ENCODE data around the gene EEF1A2. TPM values are rescaled to one million over a fixed set of nuclear protein-coding genes. Genes with fewer than 3 reads are reported as not detected.

Gene EEF1A2
- total RNA-seq, 2 donors from 2014 or later, result 2.4 TPM; not detected in 1

DNA sequence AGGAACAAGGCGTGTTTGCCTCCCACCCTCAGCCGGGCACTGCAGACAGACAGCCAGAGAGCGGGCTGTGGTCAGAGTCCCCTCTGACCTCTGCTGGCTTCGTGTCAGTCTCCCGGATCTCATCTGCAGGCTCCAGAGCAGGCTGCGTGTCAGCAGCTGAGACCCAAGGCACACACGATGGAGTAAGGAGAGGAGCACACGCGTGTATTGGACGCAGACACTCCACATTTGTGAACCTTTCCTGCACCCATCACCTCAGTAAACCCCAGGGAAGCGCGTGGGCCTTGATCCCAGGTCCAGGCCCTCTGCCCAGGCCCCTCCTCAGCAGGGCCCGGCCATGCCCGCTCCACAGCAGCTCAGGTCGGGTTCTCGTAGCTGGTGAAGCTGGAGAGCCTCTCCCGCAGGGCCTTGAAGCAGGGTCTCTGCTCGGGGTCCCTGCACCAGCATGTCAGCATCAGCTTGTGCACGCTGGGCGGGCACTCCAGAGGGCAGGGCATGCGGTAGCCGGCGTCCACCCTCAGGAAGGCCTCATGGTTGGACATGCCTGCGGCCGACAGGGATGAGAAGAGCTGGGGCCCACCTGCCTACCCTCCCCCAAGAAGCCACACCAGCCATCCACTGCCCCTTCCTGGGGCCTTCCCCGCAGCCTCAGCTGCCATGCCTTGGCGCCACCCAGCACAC, 30.4 kb upstream of the EEF1A2 start:
- Histone ChIP-seq H3K9me3 (no peaks in the 10 kb centered on the region), H3K4me3 (no peak overlapping the region), H3K4me1 (ENCODE audit: control insufficient read depth in 1 of 2, low read depth in 2 of 2) (no peaks in the 10 kb centered on the region), H3K27me3 (replicated peaks; ENCODE audit: insufficient read depth) (no peaks in the 10 kb centered on the region), H3K36me3 (no peaks in the 10 kb centered on the region), H3K27ac (no peak overlapping the region)
- ATAC-seq (ENCODE audit: insufficient number of reproducible peaks, low FRiP score, low read depth) (no peak), DNase-seq (ENCODE audit: low spot score) (no peak)
- TF ChIP-seq CTCF (IDR thresholded peaks at IDR 0.05), result no peak

DNA sequence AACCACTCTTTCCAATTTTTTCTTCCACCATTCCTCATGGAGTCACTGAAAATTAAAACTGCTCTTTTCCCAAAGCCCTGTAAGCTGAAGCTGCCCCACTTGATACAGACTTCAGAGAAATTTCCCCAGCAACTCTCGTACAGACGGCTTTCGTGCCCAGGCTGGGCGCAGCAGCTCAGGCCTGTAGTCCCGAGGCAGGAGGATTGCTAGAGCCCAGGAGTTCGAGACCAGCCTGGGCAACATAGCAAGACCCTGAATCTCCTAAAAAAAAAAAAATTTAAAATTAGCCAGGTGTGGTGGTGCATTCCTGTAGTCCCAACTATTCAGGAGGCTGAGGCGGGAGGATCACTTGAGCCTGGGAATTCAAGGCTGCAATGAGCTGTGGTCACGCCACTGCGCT, 28.3 kb upstream of the EEF1A2 start:
- Histone ChIP-seq H3K36me3 (peaks cover 7% of the 10 kb centered on the region), H3K4me1 (ENCODE audit: control insufficient read depth in 1 of 2, low read depth in 2 of 2) (peaks cover 3 to 11% of the 10 kb centered on the region in 2 donors), H3K4me3 (no peak overlapping the region), H3K27ac (no peak overlapping the region), H3K9me3 (no peaks in the 10 kb centered on the region), H3K27me3 (replicated peaks; ENCODE audit: insufficient read depth) (no peaks in the 10 kb centered on the region)
- ATAC-seq (ENCODE audit: insufficient number of reproducible peaks, low FRiP score, low read depth) (no peak), DNase-seq (ENCODE audit: low spot score) (no peak)
- no peak for TF ChIP-seq CTCF (IDR thresholded peaks at IDR 0.05)

DNA sequence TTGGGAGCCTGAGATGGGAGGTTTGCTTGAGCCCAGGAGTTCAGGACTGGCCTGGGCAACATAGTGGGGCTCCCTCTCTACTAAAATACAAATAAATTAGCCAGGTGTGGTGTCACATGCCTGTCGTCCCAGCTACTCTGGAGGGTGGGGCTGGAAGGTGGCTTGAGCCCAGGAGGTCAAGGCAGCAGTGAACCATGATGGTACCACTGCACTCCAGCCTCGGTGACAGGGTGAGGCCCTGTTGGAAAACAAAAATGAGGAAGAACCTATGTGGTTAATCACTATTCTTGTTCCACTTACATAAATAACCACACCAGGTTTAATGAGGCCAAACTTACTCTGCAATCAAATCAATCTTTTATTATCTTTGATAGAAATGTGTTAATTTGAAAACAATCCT, 27.1 kb upstream of the EEF1A2 start:
- H3K36me3 ChIP-seq, result peaks cover 7% of the 10 kb centered on the region
- peaks cover 12 to 20% of the 10 kb centered on the region in 2 donors for H3K4me1 ChIP-seq (ENCODE audit: control insufficient read depth in 1 of 2, low read depth in 2 of 2)
- no peaks in the 10 kb centered on the region for H3K27me3 ChIP-seq (replicated peaks; ENCODE audit: insufficient read depth)
- ATAC-seq (ENCODE audit: insufficient number of reproducible peaks, low FRiP score, low read depth), result no peak
- H3K4me3 ChIP-seq, result no peak overlapping the region
- DNase-seq (ENCODE audit: low spot score), result no peak
- no peak for TF ChIP-seq CTCF (IDR thresholded peaks at IDR 0.05)
- H3K27ac ChIP-seq, result no peak overlapping the region
- no peaks in the 10 kb centered on the region for H3K9me3 ChIP-seq

GRCh38 chr20:63525185-63525584, 26.3 kb upstream of the EEF1A2 start:
- Histone ChIP-seq H3K27me3 (replicated peaks; ENCODE audit: insufficient read depth) (no peaks in the 10 kb centered on the region), H3K4me1 (ENCODE audit: control insufficient read depth in 1 of 2, low read depth in 2 of 2) (peaks cover 12 to 20% of the 10 kb centered on the region in 2 donors), H3K9me3 (no peaks in the 10 kb centered on the region), H3K27ac (no peak overlapping the region), H3K36me3 (peaks cover 7% of the 10 kb centered on the region), H3K4me3 (no peak overlapping the region)
- DNase-seq (ENCODE audit: low spot score) (no peak), ATAC-seq (ENCODE audit: insufficient number of reproducible peaks, low FRiP score, low read depth) (no peak)
- TF ChIP-seq CTCF (IDR thresholded peaks at IDR 0.05), result no peak

- H3K27ac ChIP-seq, result no peak overlapping the region
- no peak for TF ChIP-seq CTCF (IDR thresholded peaks at IDR 0.05)
- H3K27me3 ChIP-seq (replicated peaks; ENCODE audit: insufficient read depth), result no peaks in the 10 kb centered on the region
- ATAC-seq (ENCODE audit: insufficient number of reproducible peaks, low FRiP score, low read depth) (no peak), DNase-seq (ENCODE audit: low spot score) (no peak)
- H3K4me3 ChIP-seq, result no peak overlapping the region
- peaks cover 12 to 29% of the 10 kb centered on the region in 2 donors for H3K4me1 ChIP-seq (ENCODE audit: control insufficient read depth in 1 of 2, low read depth in 2 of 2)
- H3K9me3 ChIP-seq, result no peaks in the 10 kb centered on the region
- H3K36me3 ChIP-seq, result peaks cover 7% of the 10 kb centered on the region
Observed at GRCh38 chr20:63522981-63523611, 24.2 kb upstream of the EEF1A2 start.

Data from thoracic aorta (tissue), 2 donors.